ENCODE data around the gene INMT.

Gene INMT

GRCh38 chr7:30776971-30777370 lies 25.0 kb downstream of the INMT start:
- Histone ChIP-seq H4K5ac (ENCODE audit: low read length) (no peak overlapping the region), H3K23ac (ENCODE audit: low read length) (no peak overlapping the region), H3K36me3 (ENCODE audit: control insufficient read depth, insufficient read depth, low read length) (no peaks in the 10 kb centered on the region), H3K4me2 (ENCODE audit: low read length) (no peak overlapping the region), H2BK5ac (ENCODE audit: low read length) (no peak overlapping the region), H3K27me3 (ENCODE audit: insufficient read depth, low read length, poor library complexity) (no peaks in the 10 kb centered on the region), H3K79me2 (ENCODE audit: control insufficient read depth, insufficient read depth, low read length) (no peaks in the 10 kb centered on the region), H3K18ac (ENCODE audit: low read length) (no peak overlapping the region), H2AK5ac (ENCODE audit: low read length) (no peak overlapping the region), H2BK120ac (ENCODE audit: low read depth, low read length) (no peak overlapping the region), H3K79me1 (ENCODE audit: low read length) (peaks cover 1% of the 10 kb centered on the region), H3K9ac (ENCODE audit: low read length) (no peak overlapping the region), H3K4ac (ENCODE audit: low read depth, low read length) (no peak overlapping the region), H4K8ac (ENCODE audit: low read depth, low read length) (no peak overlapping the region), H3K56ac (ENCODE audit: low read length) (no peak overlapping the region), H2BK15ac (replicated peaks; ENCODE audit: low read depth) (no peak overlapping the region), H3K27ac (ENCODE audit: low read depth, low read length) (no peak overlapping the region), H3K4me3 (ENCODE audit: low read length) (no peak overlapping the region), H3K4me1 (ENCODE audit: control insufficient read depth, low read depth, low read length) (peaks cover 2% of the 10 kb centered on the region)
- no CpG with 5 or more reads among the region's 4 CpGs for WGBS (ENCODE audit: extremely low coverage, insufficient coverage, low lambda C conversion rate)
- no peak for DNase-seq

GRCh38 chr7:30778255-30779025 lies 26.5 kb downstream of the INMT start:
- H3K79me1 ChIP-seq (ENCODE audit: low read length): no peaks in the 10 kb centered on the region
- H2AK5ac ChIP-seq (ENCODE audit: low read length): no peak overlapping the region
- no peaks in the 10 kb centered on the region for H3K36me3 ChIP-seq (ENCODE audit: control insufficient read depth, insufficient read depth, low read length)
- no peak overlapping the region for H2BK5ac ChIP-seq (ENCODE audit: low read length)
- no peak overlapping the region for H3K4ac ChIP-seq (ENCODE audit: low read depth, low read length)
- no peak overlapping the region for H3K23ac ChIP-seq (ENCODE audit: low read length)
- H3K18ac ChIP-seq (ENCODE audit: low read length): no peak overlapping the region
- no peak overlapping the region for H4K5ac ChIP-seq (ENCODE audit: low read length)
- no peak overlapping the region for H2BK15ac ChIP-seq (replicated peaks; ENCODE audit: low read depth)
- no CpG with 5 or more reads among the region's 15 CpGs for WGBS (ENCODE audit: extremely low coverage, insufficient coverage, low lambda C conversion rate)
- no peak overlapping the region for H2BK120ac ChIP-seq (ENCODE audit: low read depth, low read length)
- no peaks in the 10 kb centered on the region for H3K4me1 ChIP-seq (ENCODE audit: control insufficient read depth, low read depth, low read length)
- no peak overlapping the region for H3K4me2 ChIP-seq (ENCODE audit: low read length)
- no peaks in the 10 kb centered on the region for H3K27me3 ChIP-seq (ENCODE audit: insufficient read depth, low read length, poor library complexity)
- H3K4me3 ChIP-seq (ENCODE audit: low read length): no peak overlapping the region
- no peak overlapping the region for H3K27ac ChIP-seq (ENCODE audit: low read depth, low read length)
- H3K9ac ChIP-seq (ENCODE audit: low read length): no peak overlapping the region
- no peaks in the 10 kb centered on the region for H3K79me2 ChIP-seq (ENCODE audit: control insufficient read depth, insufficient read depth, low read length)
- H4K8ac ChIP-seq (ENCODE audit: low read depth, low read length): no peak overlapping the region
- DNase-seq: no peak
- no peak overlapping the region for H3K56ac ChIP-seq (ENCODE audit: low read length)

- H3K4me3 ChIP-seq (ENCODE audit: low read length): no peak overlapping the region
- no peak overlapping the region for H2BK15ac ChIP-seq (replicated peaks; ENCODE audit: low read depth)
- no peak overlapping the region for H2BK5ac ChIP-seq (ENCODE audit: low read length)
- no peak overlapping the region for H4K5ac ChIP-seq (ENCODE audit: low read length)
- no peak overlapping the region for H3K4me2 ChIP-seq (ENCODE audit: low read length)
- WGBS (ENCODE audit: extremely low coverage, insufficient coverage, low lambda C conversion rate): no CpG with 5 or more reads among the region's 5 CpGs
- no peak overlapping the region for H3K27ac ChIP-seq (ENCODE audit: low read depth, low read length)
- H2BK120ac ChIP-seq (ENCODE audit: low read depth, low read length): no peak overlapping the region
- no peaks in the 10 kb centered on the region for H3K79me1 ChIP-seq (ENCODE audit: low read length)
- H4K8ac ChIP-seq (ENCODE audit: low read depth, low read length): no peak overlapping the region
- no peak overlapping the region for H3K18ac ChIP-seq (ENCODE audit: low read length)
- no peak for DNase-seq
- no peaks in the 10 kb centered on the region for H3K27me3 ChIP-seq (ENCODE audit: insufficient read depth, low read length, poor library complexity)
- no peak overlapping the region for H3K56ac ChIP-seq (ENCODE audit: low read length)
- H3K9ac ChIP-seq (ENCODE audit: low read length): no peak overlapping the region
- no peak overlapping the region for H3K4ac ChIP-seq (ENCODE audit: low read depth, low read length)
- no peak overlapping the region for H3K23ac ChIP-seq (ENCODE audit: low read length)
- no peak overlapping the region for H2AK5ac ChIP-seq (ENCODE audit: low read length)
- no peaks in the 10 kb centered on the region for H3K79me2 ChIP-seq (ENCODE audit: control insufficient read depth, insufficient read depth, low read length)
- no peaks in the 10 kb centered on the region for H3K36me3 ChIP-seq (ENCODE audit: control insufficient read depth, insufficient read depth, low read length)
- no peaks in the 10 kb centered on the region for H3K4me1 ChIP-seq (ENCODE audit: control insufficient read depth, low read depth, low read length)
Measured at GRCh38 chr7:30779574-30779973, 27.6 kb downstream of the INMT start.

GRCh38 chr7:30780941-30781340 lies 29.0 kb downstream of the INMT start:
- H3K27ac ChIP-seq (ENCODE audit: low read depth, low read length): no peak overlapping the region
- no peaks in the 10 kb centered on the region for H3K79me2 ChIP-seq (ENCODE audit: control insufficient read depth, insufficient read depth, low read length)
- H4K8ac ChIP-seq (ENCODE audit: low read depth, low read length): no peak overlapping the region
- H3K4me2 ChIP-seq (ENCODE audit: low read length): no peak overlapping the region
- H3K36me3 ChIP-seq (ENCODE audit: control insufficient read depth, insufficient read depth, low read length): no peaks in the 10 kb centered on the region
- no peak overlapping the region for H3K4ac ChIP-seq (ENCODE audit: low read depth, low read length)
- no peak overlapping the region for H2BK5ac ChIP-seq (ENCODE audit: low read length)
- no peak overlapping the region for H2BK120ac ChIP-seq (ENCODE audit: low read depth, low read length)
- H3K56ac ChIP-seq (ENCODE audit: low read length): no peak overlapping the region
- H3K79me1 ChIP-seq (ENCODE audit: low read length): no peaks in the 10 kb centered on the region
- no peak overlapping the region for H3K4me3 ChIP-seq (ENCODE audit: low read length)
- no peak overlapping the region for H3K9ac ChIP-seq (ENCODE audit: low read length)
- no peak overlapping the region for H4K5ac ChIP-seq (ENCODE audit: low read length)
- WGBS (ENCODE audit: extremely low coverage, insufficient coverage, low lambda C conversion rate): no CpG with 5 or more reads among the region's 4 CpGs
- H3K4me1 ChIP-seq (ENCODE audit: control insufficient read depth, low read depth, low read length): no peaks in the 10 kb centered on the region
- H2BK15ac ChIP-seq (replicated peaks; ENCODE audit: low read depth): no peak overlapping the region
- H3K18ac ChIP-seq (ENCODE audit: low read length): no peak overlapping the region
- no peaks in the 10 kb centered on the region for H3K27me3 ChIP-seq (ENCODE audit: insufficient read depth, low read length, poor library complexity)
- no peak overlapping the region for H3K23ac ChIP-seq (ENCODE audit: low read length)
- H2AK5ac ChIP-seq (ENCODE audit: low read length): no peak overlapping the region
- no peak for DNase-seq

- Histone ChIP-seq H2AK5ac (ENCODE audit: low read length) (no peak overlapping the region), H2BK15ac (replicated peaks; ENCODE audit: low read depth) (no peak overlapping the region), H3K36me3 (ENCODE audit: control insufficient read depth, insufficient read depth, low read length) (no peaks in the 10 kb centered on the region), H4K5ac (ENCODE audit: low read length) (no peak overlapping the region), H3K79me2 (ENCODE audit: control insufficient read depth, insufficient read depth, low read length) (no peaks in the 10 kb centered on the region), H2BK120ac (ENCODE audit: low read depth, low read length) (no peak overlapping the region), H3K4me1 (ENCODE audit: control insufficient read depth, low read depth, low read length) (no peaks in the 10 kb centered on the region), H3K79me1 (ENCODE audit: low read length) (no peaks in the 10 kb centered on the region), H3K9ac (ENCODE audit: low read length) (no peak overlapping the region), H3K18ac (ENCODE audit: low read length) (no peak overlapping the region), H4K8ac (ENCODE audit: low read depth, low read length) (no peak overlapping the region), H3K4ac (ENCODE audit: low read depth, low read length) (no peak overlapping the region), H2BK5ac (ENCODE audit: low read length) (no peak overlapping the region), H3K27ac (ENCODE audit: low read depth, low read length) (no peak overlapping the region), H3K4me3 (ENCODE audit: low read length) (no peak overlapping the region), H3K56ac (ENCODE audit: low read length) (no peak overlapping the region), H3K27me3 (ENCODE audit: insufficient read depth, low read length, poor library complexity) (no peaks in the 10 kb centered on the region), H3K23ac (ENCODE audit: low read length) (no peak overlapping the region), H3K4me2 (ENCODE audit: low read length) (no peak overlapping the region)
- no peak for DNase-seq
Measured at GRCh38 chr7:30782690-30783089, 30.8 kb downstream of the INMT start.

GRCh38 chr7:30785786-30786185 lies 33.9 kb downstream of the INMT start:
- Histone ChIP-seq H3K27me3 (ENCODE audit: insufficient read depth, low read length, poor library complexity) (no peaks in the 10 kb centered on the region), H3K56ac (ENCODE audit: low read length) (no peak overlapping the region), H3K79me1 (ENCODE audit: low read length) (no peaks in the 10 kb centered on the region), H2AK5ac (ENCODE audit: low read length) (no peak overlapping the region), H3K4me1 (ENCODE audit: control insufficient read depth, low read depth, low read length) (no peaks in the 10 kb centered on the region), H3K23ac (ENCODE audit: low read length) (no peak overlapping the region), H3K9ac (ENCODE audit: low read length) (no peak overlapping the region), H3K4me2 (ENCODE audit: low read length) (no peak overlapping the region), H3K18ac (ENCODE audit: low read length) (no peak overlapping the region), H2BK15ac (replicated peaks; ENCODE audit: low read depth) (no peak overlapping the region), H3K27ac (ENCODE audit: low read depth, low read length) (no peak overlapping the region), H2BK120ac (ENCODE audit: low read depth, low read length) (no peak overlapping the region), H3K4ac (ENCODE audit: low read depth, low read length) (no peak overlapping the region), H2BK5ac (ENCODE audit: low read length) (no peak overlapping the region), H3K36me3 (ENCODE audit: control insufficient read depth, insufficient read depth, low read length) (no peaks in the 10 kb centered on the region), H3K79me2 (ENCODE audit: control insufficient read depth, insufficient read depth, low read length) (no peaks in the 10 kb centered on the region), H3K4me3 (ENCODE audit: low read length) (no peak overlapping the region), H4K8ac (ENCODE audit: low read depth, low read length) (no peak overlapping the region), H4K5ac (ENCODE audit: low read length) (no peak overlapping the region)
- DNase-seq: no peak
- no CpG with 5 or more reads among the region's 9 CpGs for WGBS (ENCODE audit: extremely low coverage, insufficient coverage, low lambda C conversion rate)
